G401 (cell line): Measurements from ENCODE around the gene GRIK4. TPM values are rescaled to one million over a fixed set of nuclear protein-coding genes. Genes with fewer than 3 reads are reported as not detected.
"Not testable (repeated sequence)": the region's sequence is repeated elsewhere in the genome, so short reads cannot be mapped to it uniquely, and the experiment has no call there.

Experiments
- DNase-seq: peaks from one replicate; pipeline ENCODE4 v3.0.0-alpha.2; 2015; ENCODE audit warnings: low spot score
- in situ Hi-C: cut with HindIII; loops from 2 replicates; pipeline ENCODE4 v1.10.0; 2016; ENCODE audit warnings: low sequenced_read_pairs, mixed read lengths
- total RNA-seq: library from RNA; depleted of rRNA; stranded (reverse); fragments of >200 nt; shearing (Covaris generic); gene quantifications from 2 replicates; pipeline ENCODE4 v1.2.3, GENCODE V29; 2014

GRIK4 gene
- total RNA-seq, 1 experiment from 2014 or later: 0.51 TPM

- DNase-seq: peak; percentile 33
- in situ Hi-C loops: no loop called here
These were observed 53.2 kb downstream of the GRIK4 start for GRCh38 chr11:120564573-120565311.

GRCh38 chr11:120565466-120566155 is 54.1 kb downstream of the GRIK4 start:
- in situ Hi-C loops: no loop called here

GRCh38 chr11:120566176-120566575 is 54.6 kb downstream of the GRIK4 start:
- in situ Hi-C loops: no loop called here
- no peak for DNase-seq

More at GRCh38 chr11:120565466-120566155, 54.1 kb downstream of the GRIK4 start:
- no peak for DNase-seq

- in situ Hi-C loops: no loop called here
- DNase-seq: no peak
These were observed 57.2 kb downstream of the GRIK4 start for GRCh38 chr11:120568572-120569307.

GRCh38 chr11:120569861-120570260 is 58.3 kb downstream of the GRIK4 start:
- in situ Hi-C loops: no loop called here
- DNase-seq: no peak

- in situ Hi-C loops: no loop called here
- no peak for DNase-seq
These were observed 59.9 kb downstream of the GRIK4 start for GRCh38 chr11:120571476-120571875.

- no peak for DNase-seq
- in situ Hi-C loops: no loop called here
These were observed 62.3 kb downstream of the GRIK4 start for GRCh38 chr11:120573756-120574354.

GRCh38 chr11:120574876-120575275 is 63.3 kb downstream of the GRIK4 start:
- in situ Hi-C loops: no loop called here
- no peak for DNase-seq

GRCh38 chr11:120575461-120575860 is 63.9 kb downstream of the GRIK4 start:
- in situ Hi-C loops: no loop called here
- no peak for DNase-seq

GRCh38 chr11:120576606-120577005 is 65.1 kb downstream of the GRIK4 start:
- in situ Hi-C loops: no loop called here
- DNase-seq: no peak

GRCh38 chr11:120577041-120577440 is 65.5 kb downstream of the GRIK4 start:
- in situ Hi-C loops: no loop called here
- DNase-seq: no peak

- in situ Hi-C loops: no loop called here
- no peak for DNase-seq
These were observed 66.2 kb downstream of the GRIK4 start for GRCh38 chr11:120577624-120578363.

- DNase-seq: no peak
- in situ Hi-C loops: no loop called here
These were observed 67.1 kb downstream of the GRIK4 start for GRCh38 chr11:120578596-120579154.

GRCh38 chr11:120579611-120580031 is 68.1 kb downstream of the GRIK4 start:
- no peak for DNase-seq
- in situ Hi-C loops: no loop called here

- in situ Hi-C loops: no loop called here
These were observed 69.8 kb downstream of the GRIK4 start for GRCh38 chr11:120581313-120581712.

GRCh38 chr11:120582535-120582934 is 71.0 kb downstream of the GRIK4 start:
- DNase-seq, in situ Hi-C loops: not testable (repeated sequence)

More at GRCh38 chr11:120581313-120581712, 69.8 kb downstream of the GRIK4 start:
- DNase-seq: no peak

GRCh38 chr11:120586072-120586471 is 74.5 kb downstream of the GRIK4 start:
- in situ Hi-C loops: no loop called here

GRCh38 chr11:120586728-120587127 is 75.2 kb downstream of the GRIK4 start:
- in situ Hi-C loops: no loop called here

More at GRCh38 chr11:120586072-120586471, 74.5 kb downstream of the GRIK4 start:
- no peak for DNase-seq

GRCh38 chr11:120587299-120587698 is 75.8 kb downstream of the GRIK4 start:
- DNase-seq: no peak
- in situ Hi-C loops: no loop called here

More at GRCh38 chr11:120586728-120587127, 75.2 kb downstream of the GRIK4 start:
- no peak for DNase-seq
